ENCODE data around the gene ZDHHC14.
A peak's percentile ranks its signal among the peaks of the same experiment; 100 is the strongest.

ZDHHC14 gene

DNA sequence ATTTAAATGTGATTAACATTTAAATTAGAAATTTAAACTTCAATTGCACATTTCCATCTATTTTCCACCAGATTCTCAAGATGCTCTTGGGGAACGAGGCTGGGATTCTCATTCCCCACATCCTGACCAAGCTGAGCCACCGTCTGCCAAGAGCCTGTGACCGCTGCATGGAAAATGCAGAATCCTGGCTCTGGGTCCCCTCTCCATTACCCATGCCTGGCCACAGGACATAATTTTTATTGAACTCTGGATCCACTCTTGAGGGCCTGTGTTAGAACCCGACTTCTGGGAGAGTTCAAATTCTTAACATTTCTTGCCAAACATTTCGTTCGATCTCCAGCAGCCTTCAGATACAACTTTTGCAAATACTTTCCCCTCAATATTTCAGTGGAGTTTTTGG is 240.4 kb downstream of the ZDHHC14 start:
- DNase-seq (ENCODE audit: low read depth), result no peak

DNA sequence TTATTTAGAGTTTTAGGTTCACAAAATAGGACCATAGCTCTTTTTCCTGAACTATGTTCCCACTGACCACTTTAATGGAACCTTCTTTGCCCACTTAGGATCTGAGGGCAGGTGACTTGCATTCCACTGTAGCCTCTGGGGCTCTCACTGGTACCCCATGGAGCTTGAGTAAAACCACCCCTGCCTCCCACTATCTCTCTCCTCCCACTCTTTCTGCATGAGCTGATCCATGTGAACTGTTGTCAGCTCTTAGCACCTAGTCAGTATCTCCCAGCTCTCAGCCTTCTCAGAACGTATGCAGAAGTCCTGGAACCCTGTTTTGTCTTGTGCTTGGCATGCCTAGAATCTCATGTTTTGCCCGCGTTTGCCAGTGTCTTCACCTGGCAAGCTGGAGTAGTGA is 241.4 kb downstream of the ZDHHC14 start:
- no peak for DNase-seq (ENCODE audit: low read depth)

DNA sequence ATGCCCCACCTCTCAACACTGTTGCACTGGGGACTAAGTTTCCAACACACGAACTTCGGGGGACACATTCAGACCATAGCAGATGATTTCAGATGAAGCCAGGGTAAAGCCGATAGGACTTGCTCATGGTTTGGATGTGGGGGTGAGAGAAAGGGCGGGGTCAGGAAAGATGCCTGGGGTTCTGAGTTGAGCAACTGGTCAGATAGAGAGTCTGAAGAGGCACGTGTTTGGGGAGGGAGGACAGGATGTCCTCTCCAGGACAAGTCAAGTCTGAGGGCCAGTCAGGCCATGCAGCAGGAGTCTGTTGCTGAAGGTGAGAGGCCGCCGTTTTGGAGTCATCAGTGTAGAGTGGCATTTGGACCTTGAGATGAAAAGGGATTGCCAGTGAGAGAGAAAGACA is 244.1 kb downstream of the ZDHHC14 start:
- DNase-seq (ENCODE audit: low read depth), result no peak

DNA sequence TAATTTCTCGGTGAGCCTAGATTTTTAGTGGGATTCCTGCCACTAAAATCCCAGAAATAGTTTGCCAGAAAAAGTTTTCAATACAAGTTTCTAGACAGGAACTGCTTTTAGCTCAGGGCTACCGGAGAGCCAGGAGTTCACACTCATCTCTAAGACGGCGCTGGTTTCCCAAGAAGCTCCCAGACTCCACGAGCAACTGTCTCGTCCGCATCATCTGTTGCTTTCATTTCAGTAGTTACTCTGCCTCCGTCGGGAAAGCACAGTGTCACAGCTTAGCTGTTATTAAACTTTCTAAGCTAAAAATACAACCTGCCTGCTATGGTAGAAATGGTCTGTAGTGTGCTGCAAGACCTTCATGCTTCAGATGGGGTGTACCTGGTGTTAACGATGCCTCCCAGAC is 244.8 kb downstream of the ZDHHC14 start:
- no peak for DNase-seq (ENCODE audit: low read depth)

DNA sequence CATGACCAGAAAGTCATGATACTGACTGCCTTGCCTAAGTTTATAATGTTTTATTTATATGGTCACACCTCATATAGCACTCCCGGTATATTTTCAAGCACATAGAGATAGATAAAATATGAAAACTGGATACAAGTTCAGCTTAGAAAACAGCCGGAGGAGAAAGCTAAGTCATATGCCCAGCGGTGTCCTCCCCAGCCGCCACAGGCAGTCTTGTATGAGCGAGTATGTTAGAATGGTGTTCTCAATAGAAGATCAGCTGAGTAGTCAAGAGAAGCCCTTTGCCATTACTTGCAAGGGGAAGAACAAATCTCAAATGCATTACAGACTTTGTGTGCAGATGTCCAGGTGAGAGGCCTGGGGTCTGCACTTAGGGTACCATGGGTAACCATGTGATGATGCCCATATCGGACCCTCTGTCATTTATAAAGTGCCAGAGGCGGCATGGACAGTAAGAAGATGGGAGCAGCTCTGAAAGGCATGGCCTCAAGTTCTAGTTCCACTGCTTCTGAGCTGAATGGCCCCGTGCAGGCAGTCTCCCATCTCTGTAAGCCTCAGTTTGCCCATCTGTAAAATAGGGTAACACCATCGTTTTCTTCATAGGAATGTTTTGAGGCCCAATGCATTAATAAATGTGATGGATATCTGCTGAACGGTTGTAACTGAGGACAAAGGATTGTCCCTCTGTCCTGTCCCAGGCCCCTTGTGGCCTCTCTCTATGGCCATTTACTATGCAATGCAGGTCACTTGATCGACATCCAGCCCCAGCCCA is 246.4 kb downstream of the ZDHHC14 start:
- no peak for DNase-seq (ENCODE audit: low read depth)

DNA sequence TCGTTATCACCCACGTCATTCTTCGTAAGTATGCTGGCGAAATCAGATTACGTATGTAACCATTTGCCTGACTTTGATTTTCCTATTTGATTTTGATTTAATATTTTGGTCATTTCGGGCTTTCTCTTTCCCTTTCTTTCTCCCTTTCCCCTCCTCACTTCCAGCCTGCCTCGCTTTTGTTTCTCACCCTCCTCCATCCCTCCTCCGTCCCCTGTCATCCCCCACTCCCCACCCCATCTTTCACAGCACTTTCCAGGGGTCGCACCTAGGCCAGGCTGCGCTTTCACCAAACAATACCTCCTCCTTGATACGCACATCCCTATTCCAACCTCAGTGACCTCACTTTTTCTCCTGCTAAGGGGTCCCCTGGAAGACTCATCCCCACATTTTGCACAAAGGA is 247.5 kb downstream of the ZDHHC14 start:
- no peak for DNase-seq (ENCODE audit: low read depth)

DNA sequence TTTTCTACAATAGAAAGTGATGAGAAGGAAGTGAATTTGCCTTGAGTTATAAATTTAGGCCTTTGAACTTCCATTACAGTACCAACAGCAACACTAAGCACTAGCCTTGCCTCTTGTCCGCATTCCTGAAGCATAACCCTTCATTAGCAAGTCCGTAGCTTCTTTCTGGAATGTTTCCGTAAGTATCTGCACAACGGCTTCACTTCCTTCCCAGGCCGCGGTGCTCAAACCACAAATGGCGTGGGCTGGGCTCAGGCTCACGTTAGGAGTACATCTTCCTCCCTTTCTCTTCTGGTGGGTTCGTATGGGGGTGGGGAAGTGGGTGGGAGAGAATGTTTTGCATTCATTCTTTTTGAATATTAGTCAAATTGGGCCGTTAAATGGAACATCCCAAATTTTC is 248.2 kb downstream of the ZDHHC14 start:
- no peak for DNase-seq (ENCODE audit: low read depth)

DNA sequence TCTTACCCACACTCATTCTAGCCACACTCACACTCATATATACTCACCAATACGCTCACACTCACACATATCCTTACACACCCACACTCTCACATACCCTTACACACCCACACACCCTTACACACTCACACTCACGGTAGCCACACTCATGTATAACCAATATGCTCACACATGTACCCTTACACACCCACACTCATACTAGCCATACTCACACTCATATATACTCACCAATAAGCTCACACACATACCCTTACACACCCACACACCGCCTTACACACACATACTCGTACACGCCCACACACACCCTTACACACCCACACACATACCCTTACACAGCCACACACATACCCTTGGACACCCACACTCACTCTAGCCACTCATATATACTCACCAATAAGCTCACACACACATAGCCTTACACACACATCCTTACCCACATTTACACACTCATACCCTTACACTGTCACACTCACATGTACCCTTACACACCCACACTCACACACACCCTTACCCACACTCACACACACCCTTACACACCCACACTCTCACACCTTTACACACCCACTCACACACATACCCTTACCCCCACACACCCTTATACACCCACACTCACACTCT is 249.6 kb downstream of the ZDHHC14 start:
- no peak for DNase-seq (ENCODE audit: low read depth)

DNA sequence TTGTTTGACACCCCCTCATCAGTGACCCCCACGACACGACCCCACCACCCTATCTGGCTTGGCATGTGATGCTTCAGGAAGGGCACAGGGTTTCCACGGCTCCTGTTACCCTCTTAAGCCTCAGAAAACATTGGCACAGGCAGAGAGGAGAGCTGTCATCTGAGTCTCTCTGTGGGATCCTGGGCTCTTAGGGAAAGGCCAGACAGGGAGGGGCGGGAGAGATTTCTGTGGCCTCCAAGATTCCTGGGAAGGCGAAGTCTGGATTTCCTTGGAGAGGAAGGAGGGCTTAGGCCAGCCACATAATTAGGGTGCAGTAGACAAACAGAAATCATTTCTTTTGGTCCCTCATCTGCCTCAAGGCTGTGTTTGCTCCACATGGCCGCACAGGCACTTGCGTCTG is 250.4 kb downstream of the ZDHHC14 start:
- no peak for DNase-seq (ENCODE audit: low read depth)

DNA sequence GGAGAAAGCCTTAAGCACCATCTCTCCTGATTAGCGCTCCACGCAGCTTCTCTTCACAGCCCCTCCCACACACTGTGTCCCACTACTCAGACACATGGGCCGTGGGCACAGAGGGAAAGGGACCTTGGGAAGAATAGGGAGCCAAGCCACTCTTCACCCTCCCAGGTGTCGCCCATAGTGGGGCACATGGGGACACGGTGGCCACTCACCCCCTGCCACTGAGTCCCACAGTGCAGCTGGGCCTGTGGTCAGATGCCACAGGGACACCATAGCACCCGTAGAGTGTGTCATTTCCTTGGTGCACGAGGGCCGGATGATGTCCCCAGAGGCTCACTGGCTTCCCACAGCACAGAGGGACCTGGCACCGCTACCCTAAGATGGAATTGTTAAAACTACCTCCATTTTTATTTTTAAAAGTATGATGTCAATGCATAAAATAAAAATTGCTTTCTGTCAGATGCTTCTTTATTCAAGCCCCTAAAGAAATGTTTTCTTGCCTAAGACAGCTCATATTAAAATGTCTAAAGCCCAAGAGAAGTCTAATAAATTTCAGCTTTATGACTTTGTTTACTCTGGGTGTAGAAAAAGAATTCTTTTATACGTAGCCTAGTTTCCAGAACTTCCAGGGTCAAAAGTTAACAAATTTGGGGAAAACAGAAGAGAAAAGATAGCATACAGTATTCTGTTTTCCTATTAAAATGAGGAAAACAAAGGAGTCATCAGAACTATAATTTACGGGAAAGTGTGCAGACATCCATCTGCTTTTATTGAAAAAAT is 251.0 kb downstream of the ZDHHC14 start:
- DNase-seq (ENCODE audit: low read depth), result no peak

DNA sequence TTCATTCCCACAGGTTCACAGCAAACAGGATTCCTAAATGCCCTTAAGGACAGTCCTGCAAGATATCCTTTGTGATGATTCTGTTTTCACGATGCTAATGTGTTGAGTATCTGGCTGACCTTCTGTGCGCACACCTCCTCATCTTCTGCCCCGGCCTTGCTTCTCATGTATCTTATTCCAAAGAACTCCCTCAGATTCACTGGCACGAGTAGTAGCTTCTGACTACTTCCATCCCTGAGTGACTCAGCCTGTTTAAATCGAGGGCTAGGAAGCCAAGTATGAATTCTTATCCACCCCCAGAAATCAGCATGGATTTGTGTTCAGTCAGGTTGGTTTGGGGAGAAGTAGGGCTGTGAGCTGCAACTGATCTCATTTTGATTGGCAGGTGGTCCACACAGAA is 251.8 kb downstream of the ZDHHC14 start:
- no peak for DNase-seq (ENCODE audit: low read depth)

DNA sequence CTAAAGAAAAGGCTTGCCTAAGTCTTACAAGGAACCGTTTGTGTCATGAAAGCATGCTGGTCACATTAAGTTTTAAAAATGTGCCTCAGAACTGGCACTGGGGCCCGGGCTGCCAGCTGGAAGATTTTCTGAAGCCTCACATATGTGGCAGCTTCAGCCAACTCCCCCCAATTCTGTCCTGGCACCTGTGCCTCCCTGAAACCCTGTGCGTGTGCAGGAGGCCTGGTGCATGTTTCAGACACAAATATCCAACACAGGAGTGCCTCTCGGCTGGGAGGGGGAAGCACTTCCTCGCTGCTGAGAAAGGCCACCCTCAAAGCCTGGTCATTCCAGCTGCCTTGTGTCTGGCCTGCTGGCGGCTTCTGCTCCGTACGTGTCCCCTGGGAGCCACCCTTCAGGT is 253.6 kb downstream of the ZDHHC14 start:
- DNase-seq (ENCODE audit: low read depth), result no peak

DNA sequence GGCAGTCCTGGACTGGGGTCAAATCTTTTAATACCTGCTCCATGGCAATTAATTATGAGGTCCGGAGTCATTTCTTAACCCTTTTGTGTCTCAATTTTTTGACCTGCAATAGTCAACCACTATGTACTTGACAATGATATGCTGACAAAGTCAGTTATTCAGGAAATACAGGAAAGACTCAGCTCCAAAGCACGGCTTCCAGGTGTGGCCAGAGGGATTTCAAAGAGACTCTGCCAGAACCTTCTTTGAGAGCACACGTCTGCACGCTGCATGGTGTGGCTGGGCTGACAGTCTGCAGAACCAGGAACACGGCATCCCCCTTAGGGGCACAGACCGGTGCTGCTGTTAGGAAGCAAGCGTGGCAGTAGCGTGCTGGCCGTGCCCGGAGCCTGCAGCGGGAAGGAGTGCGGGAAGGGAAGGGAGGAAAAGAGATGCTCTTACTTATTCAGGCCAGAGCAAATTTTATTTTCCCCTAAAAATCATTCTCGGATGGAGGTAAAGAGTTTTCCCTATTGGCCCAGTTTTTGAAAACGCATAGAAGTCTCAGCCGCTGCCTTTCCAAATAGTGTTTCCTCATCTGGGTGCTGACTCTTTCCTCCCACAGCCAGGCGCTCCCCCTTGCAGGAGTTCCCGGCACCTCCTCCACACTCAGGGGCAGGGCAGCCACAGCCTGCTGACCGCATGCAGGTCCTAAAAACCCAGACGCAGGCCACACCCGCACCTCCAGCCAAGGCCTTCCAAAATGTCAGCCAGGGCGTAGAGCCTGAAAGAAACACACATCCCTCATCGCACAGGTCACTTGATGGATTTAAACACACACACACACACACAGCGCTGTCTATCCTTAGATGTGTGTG is 254.6 kb downstream of the ZDHHC14 start:
- DNase-seq (ENCODE audit: low read depth), result no peak

DNA sequence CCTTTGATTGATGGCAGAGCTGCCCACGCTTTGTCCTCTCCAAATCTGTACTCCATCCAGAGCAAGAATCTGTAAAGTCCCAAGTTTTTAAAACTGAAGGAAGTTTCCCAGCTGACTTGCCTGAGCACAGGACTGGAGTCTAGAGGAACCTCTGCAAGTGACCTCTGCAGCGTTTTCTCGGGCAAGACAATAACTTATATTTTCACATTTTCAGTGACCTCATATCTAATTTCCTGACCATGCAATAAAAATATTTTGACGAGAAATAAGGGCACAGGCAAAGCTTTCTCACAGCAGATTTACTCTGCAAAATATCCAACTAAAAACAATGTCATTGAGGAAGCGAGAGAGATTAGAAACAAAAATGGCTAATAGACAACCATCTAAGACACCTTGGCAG is 256.5 kb downstream of the ZDHHC14 start:
- no peak for DNase-seq (ENCODE audit: low read depth)

DNA sequence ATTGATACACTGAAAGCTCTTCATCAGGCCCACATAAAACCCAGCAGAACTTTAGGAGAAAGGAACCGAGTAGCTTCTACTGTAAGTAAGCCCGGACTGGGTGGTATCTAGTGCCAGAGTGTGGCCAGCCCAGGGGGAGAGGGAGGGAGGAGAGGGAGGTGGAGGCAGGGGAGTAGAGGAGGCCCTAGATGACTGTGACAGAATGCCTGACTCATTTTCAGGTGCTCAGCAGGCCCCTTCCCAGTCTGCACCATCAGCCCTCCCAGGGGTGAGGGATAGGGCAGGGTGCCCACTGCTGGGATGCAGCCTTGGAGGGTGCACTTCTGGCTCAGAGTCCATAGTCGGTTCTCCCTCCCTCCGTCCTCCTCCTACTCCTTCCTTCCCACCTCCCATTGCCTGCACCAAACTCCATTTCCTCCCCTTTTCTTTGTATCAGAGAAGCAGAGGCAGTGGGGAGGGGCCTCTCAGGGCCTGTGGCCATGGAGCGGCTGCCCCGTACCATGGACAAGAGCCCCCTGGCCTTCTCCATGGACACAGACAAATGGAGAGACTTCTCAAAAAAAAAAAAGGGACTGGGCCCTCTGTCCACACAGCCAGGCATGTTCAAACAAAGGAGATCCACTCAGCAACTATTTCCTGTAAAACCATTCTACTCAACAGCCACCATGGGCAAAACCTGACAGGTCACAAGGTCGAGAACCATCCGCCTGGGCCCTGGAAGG is 257.1 kb downstream of the ZDHHC14 start:
- DNase-seq (ENCODE audit: low read depth), result no peak

DNA sequence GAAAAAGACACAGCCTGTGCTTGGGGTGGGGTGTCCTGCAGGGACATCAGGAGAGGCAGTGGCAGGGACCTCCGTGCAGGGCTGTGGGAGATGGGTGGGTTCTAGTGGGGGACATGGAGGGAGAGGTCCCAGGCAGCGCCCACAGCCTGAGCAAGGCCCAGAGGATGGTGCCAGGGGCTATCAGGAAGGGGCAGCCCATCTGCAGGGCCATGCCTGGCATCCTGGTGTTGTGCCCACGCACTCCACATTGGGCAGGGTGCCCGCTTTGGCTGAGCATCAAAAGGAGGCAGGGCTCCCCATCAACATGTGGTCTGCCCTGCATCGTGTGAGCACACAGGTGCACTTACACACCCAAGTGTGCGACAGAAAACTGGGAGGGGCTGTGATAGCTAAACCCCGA is 257.8 kb downstream of the ZDHHC14 start:
- no peak for DNase-seq (ENCODE audit: low read depth)

DNA sequence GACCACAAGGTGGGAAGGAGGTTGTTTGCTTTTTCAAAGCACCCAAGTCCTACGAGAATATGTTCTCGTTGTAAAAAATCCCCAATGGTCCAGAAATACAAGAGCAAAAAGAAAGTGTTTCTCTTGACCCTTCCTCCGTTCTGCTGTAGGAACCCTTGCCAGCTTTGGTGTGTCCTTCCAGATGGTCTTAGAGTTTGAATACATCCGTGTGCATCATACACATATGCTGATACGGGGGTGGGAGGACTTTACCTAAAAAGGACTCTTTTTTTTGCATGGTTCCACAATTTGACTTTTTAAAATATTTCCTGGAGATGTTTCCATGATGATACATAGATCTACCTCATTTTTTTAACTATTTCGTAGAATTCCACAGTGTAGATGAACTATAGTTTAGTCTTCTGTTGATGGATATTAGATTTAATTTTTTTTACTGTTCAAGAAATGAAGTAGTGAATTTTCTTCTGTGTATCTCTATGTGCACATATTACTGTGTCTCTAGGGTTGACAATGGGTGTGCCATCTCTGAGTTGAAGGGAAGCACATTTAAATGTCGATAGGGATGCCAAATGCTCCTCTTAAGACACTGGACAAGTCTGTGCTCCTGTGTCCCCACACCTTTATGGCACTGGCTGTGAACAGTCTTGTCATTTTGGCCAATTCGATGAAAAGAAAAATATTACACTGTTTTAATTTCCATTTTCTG is 259.9 kb downstream of the ZDHHC14 start:
- DNase-seq (ENCODE audit: low read depth), result no peak

DNA sequence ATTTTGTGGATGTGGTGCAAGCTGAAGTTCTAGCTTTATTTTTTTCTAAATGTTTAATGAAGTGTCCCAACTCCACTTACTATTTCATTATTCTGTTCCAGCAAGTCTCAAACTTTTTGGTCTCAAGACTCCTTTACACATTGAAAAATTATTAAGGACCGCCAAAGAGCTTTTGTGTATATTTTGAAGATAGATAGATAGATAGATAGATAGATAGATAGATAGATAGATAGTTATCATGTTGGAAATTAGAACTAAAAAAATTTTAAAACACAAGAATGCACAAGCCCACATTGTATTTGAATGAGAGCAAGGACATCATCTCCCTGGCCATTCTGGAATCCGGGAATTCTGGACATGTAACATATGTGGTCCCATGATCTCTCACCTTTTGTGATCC is 260.8 kb downstream of the ZDHHC14 start:
- DNase-seq (ENCODE audit: low read depth), result no peak

DNA sequence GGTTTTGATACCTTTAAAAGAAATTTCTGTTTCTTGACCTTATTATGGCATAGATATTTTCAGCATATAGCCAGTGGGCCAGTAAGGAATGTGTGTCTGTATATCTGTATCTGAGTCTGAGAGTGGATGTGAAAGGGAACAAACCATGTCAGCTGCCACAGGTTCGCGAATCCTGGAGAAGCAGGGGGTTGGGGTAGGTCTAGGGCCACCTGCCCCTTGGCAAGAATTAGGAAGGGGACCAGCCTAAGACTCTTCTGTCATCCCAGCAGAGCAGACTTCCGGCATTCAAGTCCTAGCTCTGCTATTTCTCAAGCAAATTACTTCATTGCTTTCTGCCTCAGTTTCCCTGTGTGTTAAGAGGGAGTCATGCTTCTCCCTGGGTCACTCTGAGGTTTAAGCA is 261.7 kb downstream of the ZDHHC14 start:
- DNase-seq (ENCODE audit: low read depth), result no peak

DNA sequence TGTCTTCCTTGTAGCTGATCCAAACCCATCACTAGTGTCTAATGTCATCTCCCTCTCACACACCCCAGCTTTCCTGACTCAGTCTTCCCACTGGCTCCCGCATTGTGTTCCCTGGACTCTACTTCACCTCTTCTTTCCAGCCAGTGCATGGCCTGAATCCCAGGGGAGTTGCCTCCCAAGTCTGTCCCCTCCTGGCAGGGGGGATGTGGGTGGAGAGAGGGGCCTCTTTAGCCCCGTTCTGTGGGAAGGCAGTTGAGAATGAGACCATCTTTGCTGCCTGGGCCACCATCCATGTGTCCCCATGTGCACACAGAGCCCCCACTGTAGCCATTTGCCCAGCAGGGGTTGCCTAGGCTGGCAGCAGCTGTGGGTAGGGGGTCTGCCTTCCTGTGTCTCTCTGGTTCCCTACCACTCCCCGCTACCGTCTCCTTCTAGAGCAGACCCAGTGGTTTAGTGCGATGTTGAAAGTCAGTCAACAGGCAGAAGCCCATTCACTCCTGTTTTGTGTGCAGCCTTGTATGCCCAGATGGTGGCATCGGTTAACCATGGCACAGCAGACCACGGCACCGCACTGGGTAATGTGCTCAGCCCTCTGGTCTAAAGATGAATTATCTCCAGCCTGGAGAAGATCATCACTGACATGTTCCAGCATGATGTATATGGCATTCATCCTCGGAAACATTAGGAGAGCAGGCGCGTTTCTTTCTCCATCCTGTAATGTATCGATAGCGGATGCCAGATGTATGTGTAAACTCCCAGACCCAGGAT is 263.2 kb downstream of the ZDHHC14 start:
- peak; percentile 4 for DNase-seq (ENCODE audit: low read depth)

Measured in stimulated activated CD8-positive, alpha-beta memory T cell treated with anti-CD3 and anti-CD28 coated beads, Interleukin-12 subunit alpha, Interleukin-12 subunit beta, amount 100 ng/mL, for 4 hours (primary cell).